ENCODE results near the gene PRICKLE4.

Gene PRICKLE4

DNA sequence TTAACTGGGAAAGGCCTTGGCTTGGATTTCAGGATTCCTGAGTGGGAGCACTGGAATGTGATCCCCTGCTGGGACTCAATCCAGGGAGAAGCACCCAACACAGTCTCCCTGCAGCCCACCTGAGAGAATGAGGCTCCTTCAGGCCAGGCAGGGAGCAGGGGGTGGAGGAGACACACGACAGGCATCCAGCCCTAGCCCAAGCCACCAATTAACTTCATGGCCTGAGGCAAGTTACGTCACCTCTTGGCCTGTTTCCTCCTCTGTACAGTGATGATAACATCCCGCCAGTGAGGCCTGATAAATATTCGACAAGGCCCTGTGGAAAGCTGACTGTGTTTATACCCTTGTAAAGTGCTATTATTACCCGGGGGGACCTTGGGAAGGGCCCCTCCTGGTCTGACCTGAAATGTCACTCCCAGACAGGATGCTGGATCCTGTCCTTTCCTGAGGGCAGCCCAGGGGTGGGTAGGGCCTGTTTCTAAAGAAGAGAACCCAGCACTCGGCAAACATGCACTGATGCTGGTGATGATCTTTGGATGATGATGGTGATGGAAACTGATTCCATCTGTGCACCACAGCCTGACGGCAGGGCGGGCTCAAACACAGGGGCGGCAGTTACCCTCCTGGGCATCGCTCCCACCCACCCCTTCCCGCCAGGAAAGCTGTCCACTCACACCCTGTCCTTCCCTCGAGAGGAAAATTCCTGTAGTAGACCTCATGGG is 13.3 kb upstream of the PRICKLE4 start:
- Histone ChIP-seq H3K27ac (ENCODE audit: low read length) (no peak overlapping the region), H3K27me3 (ENCODE audit: control insufficient read depth, insufficient read depth, low read length) (no peaks in the 10 kb centered on the region), H3K9me3 (ENCODE audit: control insufficient read depth, low read depth, low read length) (no peaks in the 10 kb centered on the region), H3K4me3 (ENCODE audit: low read length) (no peak overlapping the region), H3K4me1 (ENCODE audit: control insufficient read depth, low read depth, low read length) (no peaks in the 10 kb centered on the region), H3K9ac (ENCODE audit: low read length) (no peak overlapping the region), H3K36me3 (ENCODE audit: control insufficient read depth, low read depth, low read length) (peaks cover 8% of the 10 kb centered on the region)

DNA sequence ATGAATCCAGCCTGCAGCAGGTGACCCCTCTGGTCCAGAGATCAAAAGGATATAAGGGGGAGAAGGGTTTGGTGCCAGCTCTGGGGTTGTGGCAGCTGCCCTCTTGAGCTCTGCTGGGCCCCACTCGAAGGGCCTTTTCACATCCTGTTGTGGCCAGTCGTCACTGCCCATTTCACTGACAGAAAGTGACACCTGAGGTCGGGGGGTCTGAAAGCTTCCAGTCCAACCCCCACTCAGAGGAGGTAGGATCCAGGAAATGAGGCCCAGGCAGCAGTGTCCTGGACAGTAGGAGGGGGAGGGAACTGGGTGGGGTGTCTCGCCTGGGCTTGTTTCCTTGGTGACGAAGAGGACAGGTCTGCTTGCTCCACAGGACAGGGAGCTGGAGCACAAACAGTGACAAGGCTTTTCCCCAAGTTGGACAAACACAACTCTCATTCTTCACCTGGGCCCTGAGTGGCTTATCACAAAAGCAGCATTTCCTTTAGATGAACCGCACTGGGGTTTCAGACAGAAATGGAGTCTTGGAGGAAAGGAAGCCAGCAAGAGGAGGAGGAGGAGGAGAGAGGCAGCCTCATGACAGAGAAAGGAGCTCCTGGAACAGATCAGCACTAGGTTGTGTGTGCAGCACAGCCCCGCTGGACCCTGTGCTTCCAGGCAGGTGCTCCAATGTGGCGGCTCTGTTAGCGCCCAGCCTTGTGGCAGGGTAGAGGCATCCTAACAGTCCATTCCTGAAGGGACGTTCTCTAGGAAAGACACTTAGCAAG is 11.9 kb upstream of the PRICKLE4 start:
- Histone ChIP-seq H3K9ac (ENCODE audit: low read length) (no peak overlapping the region), H3K27ac (ENCODE audit: low read length) (no peak overlapping the region)

GRCh38 chr6:41769376-41769775 is 11.2 kb upstream of the PRICKLE4 start:
- Histone ChIP-seq H3K27ac (ENCODE audit: low read length) (no peak overlapping the region), H3K4me3 (ENCODE audit: low read length) (no peak overlapping the region), H3K36me3 (ENCODE audit: control insufficient read depth, low read depth, low read length) (peaks cover 15% of the 10 kb centered on the region), H3K4me1 (ENCODE audit: control insufficient read depth, low read depth, low read length) (no peaks in the 10 kb centered on the region), H3K9me3 (ENCODE audit: control insufficient read depth, low read depth, low read length) (no peaks in the 10 kb centered on the region), H3K9ac (ENCODE audit: low read length) (no peak overlapping the region), H3K27me3 (ENCODE audit: control insufficient read depth, insufficient read depth, low read length) (no peaks in the 10 kb centered on the region)

More for the DNA sequence above, 11.9 kb upstream of the PRICKLE4 start:
- Histone ChIP-seq H3K4me3 (ENCODE audit: low read length) (no peak overlapping the region), H3K4me1 (ENCODE audit: control insufficient read depth, low read depth, low read length) (no peaks in the 10 kb centered on the region), H3K27me3 (ENCODE audit: control insufficient read depth, insufficient read depth, low read length) (no peaks in the 10 kb centered on the region), H3K36me3 (ENCODE audit: control insufficient read depth, low read depth, low read length) (peaks cover 13% of the 10 kb centered on the region), H3K9me3 (ENCODE audit: control insufficient read depth, low read depth, low read length) (no peaks in the 10 kb centered on the region)

DNA sequence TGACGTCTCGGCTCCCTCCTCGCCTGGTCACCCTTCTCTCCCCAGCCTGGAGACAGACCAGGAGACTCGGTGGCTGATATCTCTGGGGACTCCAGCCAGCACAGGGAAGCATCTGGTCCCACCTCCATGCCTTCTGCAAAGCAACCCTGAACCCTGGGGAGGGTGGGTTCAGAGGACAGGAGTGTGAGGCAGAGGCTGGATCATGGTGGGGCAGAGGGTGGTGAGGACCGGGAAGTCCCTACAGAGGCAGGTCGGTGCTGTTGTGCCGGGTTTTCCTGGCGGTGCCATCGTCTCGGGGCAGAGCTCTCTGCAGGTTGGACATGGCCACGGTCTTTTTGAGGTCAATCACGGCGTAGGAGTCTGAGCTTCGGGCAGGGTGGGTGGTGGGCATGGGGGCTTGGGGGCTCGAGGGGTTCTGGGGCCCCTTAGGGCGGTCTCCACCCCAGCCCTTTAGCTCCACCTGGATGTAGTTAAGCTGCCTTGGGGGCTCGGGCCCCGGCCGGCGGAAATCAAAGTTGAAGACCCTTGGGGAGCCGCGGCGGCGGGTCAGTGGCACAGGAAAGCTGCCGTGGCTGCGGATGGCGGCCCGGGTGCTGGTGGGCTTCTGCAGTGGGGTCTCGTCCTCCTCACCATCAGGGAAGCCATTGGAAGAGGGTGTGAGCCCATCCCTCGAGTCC is 10.1 kb upstream of the PRICKLE4 start:
- Histone ChIP-seq H3K9me3 (ENCODE audit: control insufficient read depth, low read depth, low read length) (no peaks in the 10 kb centered on the region), H3K27me3 (ENCODE audit: control insufficient read depth, insufficient read depth, low read length) (no peaks in the 10 kb centered on the region), H3K4me1 (ENCODE audit: control insufficient read depth, low read depth, low read length) (no peaks in the 10 kb centered on the region), H3K27ac (ENCODE audit: low read length) (no peak overlapping the region), H3K9ac (ENCODE audit: low read length) (no peak overlapping the region), H3K4me3 (ENCODE audit: low read length) (no peak overlapping the region), H3K36me3 (ENCODE audit: control insufficient read depth, low read depth, low read length) (peaks cover 23% of the 10 kb centered on the region)

GRCh38 chr6:41771058-41771983 is 9.3 kb upstream of the PRICKLE4 start:
- H3K36me3 ChIP-seq (ENCODE audit: control insufficient read depth, low read depth, low read length) = peaks cover 23% of the 10 kb centered on the region
- H3K4me1 ChIP-seq (ENCODE audit: control insufficient read depth, low read depth, low read length) = no peaks in the 10 kb centered on the region
- no peak overlapping the region for H3K27ac ChIP-seq (ENCODE audit: low read length)
- no peak overlapping the region for H3K9ac ChIP-seq (ENCODE audit: low read length)
- no peak overlapping the region for H3K4me3 ChIP-seq (ENCODE audit: low read length)
- H3K9me3 ChIP-seq (ENCODE audit: control insufficient read depth, low read depth, low read length) = no peaks in the 10 kb centered on the region
- no peaks in the 10 kb centered on the region for H3K27me3 ChIP-seq (ENCODE audit: control insufficient read depth, insufficient read depth, low read length)

DNA sequence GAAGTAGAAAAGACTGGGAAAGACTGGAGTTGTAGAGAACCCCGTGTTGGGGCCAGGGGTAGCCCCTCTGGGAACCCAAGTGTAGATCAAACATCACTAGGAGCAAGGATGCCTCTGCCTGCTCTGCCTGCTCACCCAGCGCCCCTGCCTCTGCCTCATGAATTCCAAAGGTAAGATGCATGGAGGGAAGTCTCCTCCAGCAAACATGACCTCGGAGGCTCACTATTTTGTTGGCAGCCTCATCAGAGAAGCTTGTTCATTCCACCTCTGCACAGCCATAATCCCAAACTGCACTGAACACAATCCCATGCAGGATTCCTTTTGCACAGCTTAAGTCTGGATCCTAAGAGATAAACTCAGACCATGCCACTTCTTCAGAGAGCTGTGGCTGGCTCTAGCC is 5.7 kb upstream of the PRICKLE4 start:
- Histone ChIP-seq H3K9me3 (ENCODE audit: control insufficient read depth, low read depth, low read length) (no peaks in the 10 kb centered on the region), H3K4me1 (ENCODE audit: control insufficient read depth, low read depth, low read length) (no peaks in the 10 kb centered on the region), H3K36me3 (ENCODE audit: control insufficient read depth, low read depth, low read length) (peaks cover 23% of the 10 kb centered on the region)

DNA sequence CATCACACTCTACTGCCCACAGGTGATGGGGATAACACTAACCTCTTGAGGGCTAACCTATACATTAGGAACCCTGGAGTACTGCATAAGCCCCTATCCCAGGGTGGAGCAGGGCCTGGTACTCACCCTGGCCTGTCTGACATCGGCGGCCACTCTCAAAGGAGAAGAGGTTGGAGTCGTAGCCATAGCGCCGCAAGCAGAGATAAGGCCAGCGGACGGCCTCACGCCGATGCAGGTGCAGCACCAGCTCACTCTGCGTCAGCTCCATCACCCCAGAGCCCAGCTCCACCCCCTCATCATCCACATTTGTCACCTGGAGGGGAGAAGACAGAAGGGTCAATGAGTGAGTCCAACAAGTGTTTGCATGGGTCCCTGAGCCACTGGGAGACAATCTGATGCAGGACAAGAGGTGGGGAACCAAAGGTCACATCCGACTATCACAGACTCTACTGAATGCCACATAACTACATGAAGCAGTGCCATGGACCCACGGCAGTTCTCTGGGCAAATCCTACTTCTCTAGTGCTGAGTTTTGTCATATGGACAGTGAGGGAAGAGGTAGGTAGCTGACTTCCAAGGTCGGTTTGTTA is 5.2 kb upstream of the PRICKLE4 start:
- Histone ChIP-seq H3K4me1 (ENCODE audit: control insufficient read depth, low read depth, low read length) (no peaks in the 10 kb centered on the region), H3K36me3 (ENCODE audit: control insufficient read depth, low read depth, low read length) (peaks cover 23% of the 10 kb centered on the region), H3K9me3 (ENCODE audit: control insufficient read depth, low read depth, low read length) (no peaks in the 10 kb centered on the region), H3K27ac (ENCODE audit: low read length) (no peak overlapping the region), H3K4me3 (ENCODE audit: low read length) (no peak overlapping the region), H3K27me3 (ENCODE audit: control insufficient read depth, insufficient read depth, low read length) (no peaks in the 10 kb centered on the region), H3K9ac (ENCODE audit: low read length) (no peak overlapping the region)

More for the DNA sequence above, 5.7 kb upstream of the PRICKLE4 start:
- Histone ChIP-seq H3K4me3 (ENCODE audit: low read length) (no peak overlapping the region), H3K27ac (ENCODE audit: low read length) (no peak overlapping the region), H3K9ac (ENCODE audit: low read length) (no peak overlapping the region), H3K27me3 (ENCODE audit: control insufficient read depth, insufficient read depth, low read length) (no peaks in the 10 kb centered on the region)

- Histone ChIP-seq H3K27ac (ENCODE audit: low read length) (no peak overlapping the region), H3K36me3 (ENCODE audit: control insufficient read depth, low read depth, low read length) (peaks cover 11% of the 10 kb centered on the region), H3K27me3 (ENCODE audit: control insufficient read depth, insufficient read depth, low read length) (peaks cover 16% of the 10 kb centered on the region), H3K4me3 (ENCODE audit: low read length) (no peak overlapping the region), H3K4me1 (ENCODE audit: control insufficient read depth, low read depth, low read length) (no peaks in the 10 kb centered on the region), H3K9ac (ENCODE audit: low read length) (no peak overlapping the region), H3K9me3 (ENCODE audit: control insufficient read depth, low read depth, low read length) (no peaks in the 10 kb centered on the region)
Observed at GRCh38 chr6:41777551-41778285, 2.9 kb upstream of the PRICKLE4 start.

DNA sequence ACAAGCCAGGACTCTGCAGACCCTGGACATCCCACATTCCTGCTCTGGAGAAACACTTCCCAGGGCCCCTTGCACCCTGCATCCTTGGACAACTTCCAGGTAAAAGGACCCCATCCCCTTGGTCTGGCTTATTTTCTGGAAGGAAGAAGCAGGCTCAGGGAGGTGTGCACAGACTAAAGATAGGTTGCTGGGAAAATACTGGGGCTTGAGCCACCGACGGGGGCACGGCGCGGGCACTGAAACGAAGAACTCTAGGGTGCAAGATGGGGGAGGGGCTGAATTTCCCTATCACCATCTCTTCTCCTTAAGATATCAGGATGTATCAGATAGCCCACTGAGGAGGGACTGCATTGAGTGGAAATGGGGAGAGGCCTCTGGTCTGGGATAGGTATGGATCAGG is 1.7 kb upstream of the PRICKLE4 start:
- Histone ChIP-seq H3K9ac (ENCODE audit: low read length) (no peak overlapping the region), H3K4me1 (ENCODE audit: control insufficient read depth, low read depth, low read length) (no peaks in the 10 kb centered on the region), H3K9me3 (ENCODE audit: control insufficient read depth, low read depth, low read length) (no peaks in the 10 kb centered on the region), H3K27me3 (ENCODE audit: control insufficient read depth, insufficient read depth, low read length) (peaks cover 25% of the 10 kb centered on the region), H3K36me3 (ENCODE audit: control insufficient read depth, low read depth, low read length) (peaks cover 10% of the 10 kb centered on the region), H3K4me3 (ENCODE audit: low read length) (peak overlapping the region; percentile 78), H3K27ac (ENCODE audit: low read length) (no peak overlapping the region)

- Histone ChIP-seq H3K9ac (ENCODE audit: low read length) (no peak overlapping the region), H3K27ac (ENCODE audit: low read length) (no peak overlapping the region), H3K9me3 (ENCODE audit: control insufficient read depth, low read depth, low read length) (no peaks in the 10 kb centered on the region), H3K4me1 (ENCODE audit: control insufficient read depth, low read depth, low read length) (no peaks in the 10 kb centered on the region), H3K4me3 (ENCODE audit: low read length) (peak overlapping the region; percentile 78), H3K27me3 (ENCODE audit: control insufficient read depth, insufficient read depth, low read length) (peaks cover 30% of the 10 kb centered on the region), H3K36me3 (ENCODE audit: control insufficient read depth, low read depth, low read length) (peaks cover 9% of the 10 kb centered on the region)
Observed at GRCh38 chr6:41779336-41779735, 1.2 kb upstream of the PRICKLE4 start.
